Posterior vena cava (tissue), 2 donors: Measurements from ENCODE around the gene SNX2. TPM values are rescaled to one million over a fixed set of nuclear protein-coding genes. Genes with fewer than 3 reads are reported as not detected.

ENCODE experiments used
- DNase-seq: peaks from one replicate; pipeline ENCODE4 v3.0.0-alpha.2; 2020; ENCODE audit warnings: low spot score
- intact Hi-C, 2 donors: fragments of 100-400 bp; cut with DNase I; formaldehyde crosslinking; loops; one replicate each; pipeline versions ENCODE4 v1.14.1 to v1.14.2; 2022 to 2023
- long read RNA-seq, 2 donors: library from polyadenylated mRNA; unstranded; transcript quantifications; one replicate each; pipeline ENCODE4 v2.0.0, GENCODE V29; 2020 to 2021
- total RNA-seq, 2 donors: library from RNA; stranded (reverse); fragmentation: NEBNext Ultra II Directional; extraction: Animal tissue kit (Norgen Biotek cat#: 25700); gene quantifications; one replicate each; pipeline ENCODE4 v1.2.1, GENCODE V29; 2021
- donor health status: DM: yes; HTN: yes; CAD: no.
- donor health status: DM: yes; HTN: yes; CAD: no.

The SNX2 gene, protein sequence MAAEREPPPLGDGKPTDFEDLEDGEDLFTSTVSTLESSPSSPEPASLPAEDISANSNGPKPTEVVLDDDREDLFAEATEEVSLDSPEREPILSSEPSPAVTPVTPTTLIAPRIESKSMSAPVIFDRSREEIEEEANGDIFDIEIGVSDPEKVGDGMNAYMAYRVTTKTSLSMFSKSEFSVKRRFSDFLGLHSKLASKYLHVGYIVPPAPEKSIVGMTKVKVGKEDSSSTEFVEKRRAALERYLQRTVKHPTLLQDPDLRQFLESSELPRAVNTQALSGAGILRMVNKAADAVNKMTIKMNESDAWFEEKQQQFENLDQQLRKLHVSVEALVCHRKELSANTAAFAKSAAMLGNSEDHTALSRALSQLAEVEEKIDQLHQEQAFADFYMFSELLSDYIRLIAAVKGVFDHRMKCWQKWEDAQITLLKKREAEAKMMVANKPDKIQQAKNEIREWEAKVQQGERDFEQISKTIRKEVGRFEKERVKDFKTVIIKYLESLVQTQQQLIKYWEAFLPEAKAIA
- 10 to 100 TPM; 65.9 to 68.2 TPM for total RNA-seq
- long read RNA-seq, donor 1, transcript SNX2-201 (15 exons, 2,128 nt), result major isoform, 39 of 46 reads
- long read RNA-seq, donor 1, partial matches to known transcripts, result 3 of 46 reads
- long read RNA-seq, donor 1, other reads (novel, unspliced or antisense), result 3 of 46 reads
- long read RNA-seq, donor 2, transcript SNX2-201 (15 exons, 2,128 nt), result major isoform, 146 of 175 reads
- long read RNA-seq, donor 2, partial matches to known transcripts, result 15 of 175 reads
- long read RNA-seq, donor 2, other reads (novel, unspliced or antisense), result 13 of 175 reads

DNA sequence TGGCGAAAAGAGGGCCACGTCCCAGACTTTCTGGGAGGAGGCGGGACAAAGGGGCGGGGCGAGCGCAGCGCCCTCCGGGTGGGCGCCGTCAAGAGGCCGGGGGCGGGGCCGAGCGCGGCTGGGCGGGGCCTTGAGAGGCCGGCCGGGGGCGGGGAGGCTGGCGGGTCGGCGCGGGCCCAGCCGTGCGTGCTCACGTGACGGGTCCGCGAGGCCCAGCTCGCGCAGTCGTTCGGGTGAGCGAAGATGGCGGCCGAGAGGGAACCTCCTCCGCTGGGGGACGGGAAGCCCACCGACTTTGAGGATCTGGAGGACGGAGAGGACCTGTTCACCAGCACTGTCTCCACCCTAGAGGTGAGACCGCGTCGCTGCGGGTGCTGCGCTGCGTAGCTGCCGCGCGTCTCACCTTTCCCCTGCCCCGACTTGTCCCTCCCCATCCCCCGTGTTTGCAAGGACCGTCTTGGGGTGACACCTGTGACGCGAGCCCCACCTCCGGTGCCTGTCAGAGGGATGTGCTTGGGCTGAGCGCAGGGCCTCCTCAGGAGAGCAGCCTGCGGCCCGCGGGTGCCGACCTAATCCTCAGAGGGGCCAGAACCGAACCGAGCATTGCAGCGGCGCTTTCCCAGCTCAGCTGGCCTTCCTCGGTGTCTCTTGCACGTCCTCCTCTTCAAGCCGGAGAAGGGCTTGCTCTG is at the start of gene SNX2:
Gene SNX2 (plus strand): TSS at position 220 of the 689 bp plus-strand sequence. CDS start 24 bp downstream, at position 244.
- intact Hi-C loops, result no loop called here

DNA sequence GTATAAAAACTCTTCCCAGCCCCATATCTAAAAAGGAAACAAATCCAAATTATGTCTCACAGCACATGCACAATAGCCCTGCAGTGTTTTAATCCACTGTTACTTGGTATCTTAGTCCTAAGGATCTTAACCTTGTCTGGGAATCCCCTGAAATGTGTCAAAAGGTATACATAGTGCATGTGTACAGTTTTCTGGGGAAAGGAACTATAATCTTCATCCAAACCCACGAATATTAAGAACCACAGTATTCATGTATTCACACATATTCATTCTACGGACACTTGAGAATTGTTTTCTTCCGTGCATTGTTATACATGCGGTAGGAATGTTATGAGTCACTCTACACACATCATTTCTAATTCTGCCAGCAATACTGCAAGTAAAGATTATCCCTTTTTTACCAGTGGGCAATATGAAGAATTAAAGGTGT is 47.8 kb upstream of the SNX2 start:
- no peak for DNase-seq
- intact Hi-C loops, result no loop called here

More for the DNA sequence above, at the start of gene SNX2:
- DNase-seq, result peak; percentile 98

DNA sequence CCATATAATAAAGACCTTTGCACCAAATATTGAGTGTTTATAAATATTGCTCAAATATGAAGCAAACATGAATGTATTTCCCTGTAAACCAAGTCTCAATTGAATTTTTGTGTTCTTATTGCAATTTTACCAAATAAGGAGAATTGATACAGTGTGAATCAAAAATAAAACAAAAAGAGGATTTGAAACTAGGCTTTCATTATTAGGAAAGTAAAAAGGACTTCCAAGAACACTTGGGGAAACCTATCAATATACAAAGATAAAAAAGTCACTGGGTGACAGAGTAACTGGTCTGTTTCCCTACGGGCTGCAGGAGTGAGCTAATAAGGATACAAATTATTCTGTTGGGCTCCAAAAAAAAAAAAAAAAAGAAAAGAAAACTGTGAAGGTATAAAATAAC is 44.8 kb upstream of the SNX2 start:
- no peak for DNase-seq
- intact Hi-C loops, result loop anchor here in 1 of 2 donors (5.0 kb wide), 1 partner anchor 1048 kb away; no protein-coding TSS in a partner anchor

DNA sequence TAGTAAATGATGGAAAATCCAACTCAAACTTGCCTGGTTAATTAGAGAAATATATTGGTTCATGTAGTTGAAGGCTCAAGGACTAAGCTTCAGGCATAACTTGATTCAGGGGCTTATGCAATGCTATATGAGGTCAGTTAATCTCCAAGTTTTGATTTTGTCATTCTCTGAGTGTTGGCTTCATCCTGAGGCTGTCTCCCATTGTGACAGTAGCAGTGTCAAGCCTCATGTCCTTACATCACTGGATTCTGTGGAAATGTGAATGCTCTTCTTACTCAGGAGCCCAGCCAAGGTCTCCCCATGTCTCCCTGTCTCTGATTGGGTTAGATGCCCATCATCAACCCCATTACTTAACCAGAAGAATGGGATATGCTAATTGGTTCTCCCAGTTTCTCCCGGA is 44.4 kb upstream of the SNX2 start:
- DNase-seq, result no peak
- intact Hi-C loops, result loop anchor here in 1 of 2 donors (5.0 kb wide), 1 partner anchor 1048 kb away; no protein-coding TSS in a partner anchor

DNA sequence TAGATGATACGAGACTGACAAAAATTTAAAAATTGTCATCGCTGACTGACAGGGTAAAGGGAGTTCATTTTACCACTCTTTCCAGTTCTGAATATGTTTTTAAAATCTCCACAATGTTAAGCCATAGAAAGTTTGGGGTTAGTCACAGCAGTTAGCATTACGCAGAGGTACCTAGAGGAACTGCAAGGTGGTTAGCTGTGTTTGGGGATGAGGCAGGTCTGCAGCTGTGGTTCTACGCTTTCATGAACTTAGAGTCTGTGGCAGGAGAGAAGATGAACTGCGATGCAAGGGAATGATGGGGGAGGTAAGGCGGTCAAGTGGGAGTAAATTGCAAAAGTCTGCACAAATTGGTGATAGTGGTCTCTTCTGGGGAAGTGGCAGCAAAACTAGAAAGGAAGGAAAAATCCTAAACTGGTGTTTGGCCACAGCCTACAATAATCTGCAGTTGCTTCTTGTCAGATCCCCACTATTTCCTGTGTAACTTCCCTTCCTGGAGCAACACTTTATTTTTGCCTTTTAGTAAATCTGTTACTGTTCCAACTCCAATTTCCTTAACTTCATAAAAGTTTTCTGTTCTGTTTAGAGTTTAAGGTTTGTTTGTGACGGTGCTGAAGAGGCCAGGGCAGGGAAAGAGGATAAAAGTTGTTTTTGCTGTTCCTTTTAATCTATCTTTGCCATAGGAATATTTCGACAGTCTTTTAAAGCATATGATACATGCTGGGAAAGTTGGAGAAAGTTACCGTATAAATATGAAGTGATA is 38.6 kb upstream of the SNX2 start:
- no peak for DNase-seq
- intact Hi-C loops, result no loop called here

DNA sequence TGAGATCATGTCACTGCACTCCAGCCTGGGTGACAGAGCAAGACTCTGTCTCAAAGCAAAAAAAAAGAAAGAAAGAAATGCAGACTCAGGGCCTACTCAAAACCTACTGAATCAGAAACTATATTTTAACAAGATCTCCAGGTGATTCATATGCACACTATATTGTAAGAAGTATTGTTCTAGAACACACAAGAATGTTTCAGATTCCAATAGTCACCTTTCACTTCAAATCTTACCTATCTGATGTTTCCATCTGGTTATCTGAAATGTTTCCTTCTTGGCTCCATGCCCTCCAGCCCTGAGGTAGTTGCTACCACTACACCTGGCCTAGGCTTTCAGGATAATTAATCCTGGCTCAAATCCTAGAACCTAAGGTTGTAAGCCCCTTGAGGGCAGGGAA is 36.8 kb upstream of the SNX2 start:
- intact Hi-C loops, result no loop called here
- DNase-seq, result no peak

DNA sequence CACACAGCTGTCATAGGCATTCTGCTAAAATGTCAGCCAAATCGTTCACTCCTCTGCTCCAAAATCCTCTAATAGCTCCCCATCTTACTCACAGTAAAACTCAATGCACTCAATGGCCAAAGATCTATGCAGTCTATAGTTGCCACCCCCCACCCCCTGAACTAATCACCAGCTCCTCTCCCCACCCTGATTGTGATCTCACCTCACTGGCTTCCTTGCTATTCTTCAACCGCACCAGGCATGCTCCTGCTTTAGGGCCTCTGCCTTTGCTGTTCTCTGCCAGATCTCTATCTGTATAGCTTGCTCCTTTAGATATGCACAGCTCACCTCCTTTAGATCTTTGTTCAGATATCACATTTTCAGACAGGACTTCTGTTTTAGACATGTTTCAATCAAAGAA is 33.2 kb upstream of the SNX2 start:
- no peak for DNase-seq
- intact Hi-C loops, result no loop called here

DNA sequence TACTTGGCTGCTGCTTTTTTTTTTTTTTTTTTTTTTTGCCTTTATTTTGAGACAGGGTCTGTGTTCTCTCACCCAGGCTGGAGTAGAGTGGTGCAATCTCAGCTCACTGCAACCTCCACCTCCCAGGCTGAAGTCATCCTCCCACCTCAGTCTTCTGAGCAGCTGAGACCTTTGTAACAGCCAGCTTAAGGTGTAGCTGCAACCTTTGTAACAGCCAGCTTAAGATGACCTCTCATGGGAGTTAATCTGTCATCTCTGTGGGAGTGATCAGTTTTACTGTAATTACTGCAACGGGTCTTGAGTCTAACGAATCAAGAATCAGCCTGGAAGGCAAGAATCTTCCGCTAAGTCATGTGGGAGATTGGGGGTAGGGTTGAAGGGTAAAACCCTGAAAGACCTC is 31.6 kb upstream of the SNX2 start:
- DNase-seq, result no peak
- intact Hi-C loops, result no loop called here

DNA sequence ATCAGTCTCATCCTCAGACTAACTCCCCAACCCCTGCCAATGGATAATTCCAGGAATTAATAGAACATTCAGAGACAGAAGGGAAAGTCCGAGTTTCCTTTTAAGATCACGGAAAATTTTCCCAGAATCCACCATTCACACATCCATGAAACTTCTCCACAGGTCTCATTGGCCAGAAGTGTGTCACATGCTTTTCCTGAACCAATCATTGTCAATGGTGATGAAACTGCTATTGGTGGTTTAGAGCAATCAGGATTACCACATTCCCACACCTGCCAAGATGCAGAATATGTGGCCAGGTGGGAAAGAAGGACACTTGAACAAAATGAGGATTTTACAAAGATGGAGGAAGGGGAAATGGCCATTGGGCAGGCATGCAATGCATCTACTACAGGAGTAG is 29.3 kb upstream of the SNX2 start:
- DNase-seq, result no peak
- intact Hi-C loops, result no loop called here

DNA sequence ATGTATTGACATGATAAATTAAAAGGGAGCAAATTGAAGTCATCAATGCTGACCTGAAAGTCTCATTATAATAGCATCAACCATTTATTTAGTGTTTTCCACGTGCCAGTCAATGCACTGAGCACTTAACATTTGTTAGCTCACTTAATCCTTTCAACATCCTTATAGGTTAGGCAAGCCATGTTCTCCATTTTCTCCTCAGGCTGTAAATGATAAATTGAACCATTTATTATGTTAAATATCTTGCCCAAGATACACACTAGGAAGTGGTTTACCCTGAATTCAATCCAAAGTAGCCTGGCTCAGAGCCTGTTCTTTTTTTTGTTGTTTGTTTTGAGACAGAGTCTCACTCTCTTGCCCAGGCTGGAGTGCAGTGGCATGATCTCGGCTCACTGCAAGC is 25.0 kb upstream of the SNX2 start:
- DNase-seq, result no peak
- intact Hi-C loops, result no loop called here

DNA sequence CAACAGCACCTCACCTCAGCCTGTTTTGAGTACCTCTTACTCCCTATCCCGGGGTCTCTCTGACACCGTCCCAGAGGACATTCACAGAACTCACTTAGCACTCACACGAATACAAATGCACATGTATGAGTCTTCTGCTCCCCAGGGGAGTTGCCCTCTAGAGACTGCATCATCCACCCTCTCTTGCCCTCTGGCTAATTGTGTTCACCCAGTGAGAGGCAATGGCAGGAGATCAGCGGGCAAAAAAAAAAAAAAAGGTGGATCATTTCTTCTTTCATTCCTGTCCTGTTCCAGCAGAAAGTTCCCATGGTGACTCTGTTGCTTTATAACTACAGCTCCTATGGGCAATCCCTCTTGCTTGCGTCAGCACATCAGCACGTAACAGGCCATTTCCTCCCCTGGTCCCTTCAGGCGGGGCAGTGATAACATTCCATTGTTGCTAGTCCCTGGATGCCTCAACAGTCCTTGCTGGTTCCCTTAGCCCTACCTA is 23.5 kb upstream of the SNX2 start:
- intact Hi-C loops, result no loop called here
- DNase-seq, result no peak

DNA sequence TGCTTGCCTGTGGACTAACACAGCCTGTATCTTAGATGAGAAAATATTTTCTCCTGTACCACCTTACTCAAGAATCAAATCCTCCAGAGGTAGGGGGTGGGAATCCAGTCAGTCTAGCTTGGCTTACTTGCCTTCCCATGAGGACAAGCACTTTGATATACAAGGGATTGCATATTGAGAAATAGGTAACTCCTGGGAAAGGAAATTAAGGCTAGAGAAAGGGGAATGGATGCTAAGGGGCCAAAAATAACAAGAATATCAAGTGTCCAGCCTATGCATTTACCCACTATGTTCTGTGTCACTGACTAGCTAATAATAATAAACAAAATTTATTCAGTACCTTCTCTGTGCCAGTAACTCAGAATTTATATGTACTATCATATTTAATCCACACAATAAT is 21.4 kb upstream of the SNX2 start:
- intact Hi-C loops, result no loop called here
- no peak for DNase-seq

DNA sequence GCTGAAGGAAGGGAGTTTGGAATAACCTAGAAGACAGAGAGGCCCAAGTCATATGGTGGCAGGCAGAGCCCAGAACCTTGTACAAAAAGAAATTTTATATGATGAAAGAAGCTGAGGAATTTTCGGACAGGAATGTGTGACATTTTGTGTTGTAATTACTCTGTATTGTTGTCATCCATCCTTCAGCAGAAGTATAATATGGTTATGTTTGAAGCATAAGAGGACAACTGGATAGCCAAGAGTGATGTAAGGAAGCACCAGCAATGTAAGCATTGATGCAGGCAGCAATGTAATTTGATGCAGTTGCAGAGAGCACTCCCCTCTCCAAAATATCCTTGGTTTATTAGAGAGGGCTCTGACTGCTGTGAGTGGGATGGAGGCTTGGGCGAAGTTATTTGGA is 19.1 kb upstream of the SNX2 start:
- intact Hi-C loops, result no loop called here
- no peak for DNase-seq

DNA sequence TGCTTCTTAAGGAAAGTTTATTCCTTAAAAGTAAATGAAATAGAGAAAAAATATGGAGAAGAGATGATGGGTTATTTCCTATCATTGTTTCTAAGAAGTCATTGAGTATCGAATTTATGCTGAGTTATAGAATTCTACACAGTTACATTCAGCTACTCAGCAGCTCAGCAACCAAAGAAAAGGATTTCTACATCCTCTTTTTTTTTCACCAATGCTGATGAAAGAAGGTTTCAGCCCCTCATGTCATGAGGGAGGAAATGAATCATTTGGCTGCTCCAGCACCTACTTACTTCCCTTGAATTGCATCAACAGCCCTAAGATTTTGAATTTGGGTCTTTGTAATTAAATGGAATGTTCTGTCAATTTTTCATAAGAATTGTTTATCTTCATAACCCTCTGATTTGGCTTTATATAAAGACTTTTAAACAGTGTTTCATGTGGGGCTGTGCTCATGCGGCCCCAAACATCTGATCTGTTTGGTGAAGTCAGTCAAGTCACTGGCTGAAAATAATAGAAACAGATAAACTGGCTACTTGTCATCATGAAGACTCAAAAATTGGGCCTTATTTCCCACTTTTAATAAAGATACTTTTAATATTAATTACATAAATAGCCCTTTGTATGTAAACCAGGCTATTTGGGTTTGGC is 18.5 kb upstream of the SNX2 start:
- intact Hi-C loops, result no loop called here
- DNase-seq, result no peak

DNA sequence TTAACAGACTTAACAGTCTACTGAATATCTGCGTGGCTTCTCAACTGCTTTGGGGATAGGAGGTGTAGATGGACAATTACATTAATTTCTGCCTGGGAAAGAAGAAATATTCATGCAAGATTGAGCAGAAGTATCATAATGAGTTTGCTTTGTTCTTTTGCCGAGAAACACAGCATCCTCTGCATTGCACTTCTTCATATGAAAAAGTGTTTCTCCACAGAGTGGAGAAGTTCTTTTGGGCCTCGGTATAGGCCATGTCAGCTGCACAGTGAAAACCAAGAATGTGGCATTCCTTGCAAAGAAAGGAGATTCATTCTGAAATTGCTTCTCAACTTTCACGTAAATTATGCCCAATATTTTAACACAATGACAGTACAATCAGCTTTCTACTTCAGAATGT is 17.6 kb upstream of the SNX2 start:
- intact Hi-C loops, result no loop called here
- no peak for DNase-seq

DNA sequence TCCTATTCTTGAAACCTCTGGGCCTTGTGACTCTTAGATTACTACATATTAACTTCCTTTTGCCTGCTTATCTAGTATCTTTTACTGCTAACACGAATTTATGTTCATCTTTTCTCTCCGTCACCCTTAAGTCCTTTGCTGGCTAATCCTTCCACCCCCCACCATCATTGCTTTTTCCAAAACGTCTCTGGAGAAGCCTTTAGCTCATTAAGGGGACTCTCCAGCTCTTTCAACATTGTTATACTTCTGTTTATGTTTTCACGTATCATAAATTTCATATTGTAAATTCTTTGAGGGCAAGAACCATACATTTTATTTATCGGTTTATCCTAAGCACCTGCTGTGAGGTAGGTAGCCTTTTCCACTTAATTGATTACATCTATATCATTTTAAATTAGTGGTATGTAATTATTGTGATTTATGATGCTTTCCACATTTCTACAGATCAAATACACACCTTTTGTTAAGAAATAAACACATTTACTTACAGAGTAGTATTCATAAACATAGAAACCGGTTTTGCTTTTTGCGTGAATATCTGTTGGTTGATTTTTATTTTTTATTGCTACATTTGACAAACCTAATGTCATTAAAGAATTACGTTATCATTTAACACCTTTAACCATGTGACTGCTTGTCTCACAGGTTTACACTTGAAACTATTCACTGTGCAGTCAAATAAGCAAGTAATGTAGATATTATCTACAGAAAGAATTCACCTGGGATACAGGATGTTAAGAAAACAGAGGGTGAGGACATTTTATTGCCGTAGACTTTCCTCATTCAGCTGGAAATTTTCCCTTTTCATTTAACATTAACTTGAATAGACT is 15.4 kb upstream of the SNX2 start:
- intact Hi-C loops, result no loop called here
- DNase-seq, result no peak

DNA sequence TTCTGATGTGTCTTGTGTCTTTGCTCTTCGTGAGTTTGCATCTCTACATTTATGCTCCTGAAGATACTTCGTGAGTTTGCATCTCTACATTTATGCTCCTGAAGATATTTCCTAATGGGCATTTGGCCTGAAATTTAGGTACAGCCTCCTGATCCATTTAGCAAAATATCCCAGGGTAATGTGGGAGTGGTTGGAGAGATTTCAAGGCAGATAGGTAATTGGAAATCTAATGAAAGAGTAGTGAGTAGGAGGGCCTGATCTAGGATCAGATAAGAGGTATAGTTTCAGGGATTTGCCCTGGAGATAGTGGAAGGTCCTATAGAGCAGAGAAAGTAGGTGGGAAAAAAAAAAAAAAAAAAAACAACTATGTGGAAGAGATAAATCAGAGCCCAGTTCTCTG is 14.6 kb upstream of the SNX2 start:
- intact Hi-C loops, result no loop called here
- no peak for DNase-seq

DNA sequence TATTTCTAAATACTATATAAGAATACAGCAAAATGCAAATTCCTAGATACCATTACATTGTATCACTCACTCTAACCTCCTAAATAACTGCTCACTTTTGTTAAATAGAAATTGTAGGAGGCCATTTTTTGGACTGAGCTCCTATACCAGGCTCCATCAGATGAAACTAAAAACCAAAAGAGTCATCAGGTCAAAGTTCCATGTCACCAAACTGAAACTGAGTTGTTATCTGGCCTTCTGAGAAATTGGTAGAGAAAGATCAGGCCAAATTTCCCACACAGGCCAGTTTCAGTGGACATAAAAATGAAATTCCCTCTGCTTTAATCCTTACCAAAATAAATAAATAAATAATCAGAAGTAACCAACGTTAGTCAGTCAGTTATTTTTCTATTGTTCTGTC is 13.8 kb upstream of the SNX2 start:
- intact Hi-C loops, result no loop called here

More for the DNA sequence above, 13.8 kb upstream of the SNX2 start:
- DNase-seq, result no peak
